HG02885 (cell line): ENCODE measurements around the gene SLC38A10.

ENCODE experiments used
- ATAC-seq: cut with Tn5 transposase; IDR thresholded peaks from one replicate; pipeline ENCODE4 v1.9.1; 2021; ENCODE audit warnings: mild to moderate bottlenecking; ENCODE audit not compliant: unreplicated experiment, poor library complexity

Gene SLC38A10

DNA sequence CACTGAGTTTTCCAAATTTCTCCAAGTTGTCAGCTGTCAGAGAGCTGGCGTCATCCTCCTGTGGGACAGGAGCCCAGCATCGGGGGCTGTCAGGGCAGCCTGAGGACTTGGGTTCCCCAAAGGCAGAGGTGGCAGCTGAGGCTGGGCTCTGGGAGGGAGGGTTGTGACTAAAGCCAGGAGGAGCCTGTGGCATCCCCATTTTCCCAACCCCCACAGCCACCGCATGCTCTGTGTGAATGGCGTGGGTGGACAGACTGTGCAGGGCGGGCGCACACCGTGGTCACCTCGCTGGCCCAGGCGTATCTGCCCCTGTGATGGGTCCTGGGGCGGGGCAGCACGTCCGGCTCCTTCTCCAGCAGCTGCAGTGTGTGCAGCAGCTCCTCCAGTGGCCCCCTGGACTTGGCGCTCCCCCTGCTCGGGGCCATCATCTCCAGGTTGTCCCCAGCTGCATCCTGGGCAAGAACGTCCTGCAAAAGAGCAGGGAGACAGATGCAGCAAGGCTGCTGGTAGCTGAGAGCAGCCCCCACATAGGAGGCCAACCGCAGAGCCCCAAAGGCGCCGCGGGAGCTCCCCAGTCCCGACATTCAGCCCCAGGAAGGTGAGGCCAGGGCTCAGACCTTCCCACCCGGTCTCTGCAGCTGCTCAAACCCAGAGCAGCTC is 97.1 kb downstream of the SLC38A10 start:
- no peak for ATAC-seq

DNA sequence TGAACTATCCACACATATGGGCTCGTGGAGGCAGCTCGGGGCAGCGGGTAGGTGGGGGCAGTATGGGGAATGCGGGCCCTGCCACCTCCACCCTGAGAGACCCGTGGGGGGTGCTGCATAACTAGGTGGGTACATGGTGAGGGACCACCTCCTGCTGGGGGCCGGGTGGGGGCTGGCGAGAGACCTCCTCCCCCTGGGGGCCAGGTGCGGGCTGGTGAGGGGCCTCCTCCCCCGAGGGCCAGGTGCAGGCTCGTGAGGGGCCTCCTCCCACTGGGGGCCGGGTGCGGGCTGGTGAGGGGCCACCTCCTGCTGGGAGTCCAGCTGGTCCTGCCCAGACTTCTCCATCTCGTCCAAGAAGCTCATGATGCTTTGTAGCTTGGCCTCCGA is 97.7 kb downstream of the SLC38A10 start:
- no peak for ATAC-seq

DNA sequence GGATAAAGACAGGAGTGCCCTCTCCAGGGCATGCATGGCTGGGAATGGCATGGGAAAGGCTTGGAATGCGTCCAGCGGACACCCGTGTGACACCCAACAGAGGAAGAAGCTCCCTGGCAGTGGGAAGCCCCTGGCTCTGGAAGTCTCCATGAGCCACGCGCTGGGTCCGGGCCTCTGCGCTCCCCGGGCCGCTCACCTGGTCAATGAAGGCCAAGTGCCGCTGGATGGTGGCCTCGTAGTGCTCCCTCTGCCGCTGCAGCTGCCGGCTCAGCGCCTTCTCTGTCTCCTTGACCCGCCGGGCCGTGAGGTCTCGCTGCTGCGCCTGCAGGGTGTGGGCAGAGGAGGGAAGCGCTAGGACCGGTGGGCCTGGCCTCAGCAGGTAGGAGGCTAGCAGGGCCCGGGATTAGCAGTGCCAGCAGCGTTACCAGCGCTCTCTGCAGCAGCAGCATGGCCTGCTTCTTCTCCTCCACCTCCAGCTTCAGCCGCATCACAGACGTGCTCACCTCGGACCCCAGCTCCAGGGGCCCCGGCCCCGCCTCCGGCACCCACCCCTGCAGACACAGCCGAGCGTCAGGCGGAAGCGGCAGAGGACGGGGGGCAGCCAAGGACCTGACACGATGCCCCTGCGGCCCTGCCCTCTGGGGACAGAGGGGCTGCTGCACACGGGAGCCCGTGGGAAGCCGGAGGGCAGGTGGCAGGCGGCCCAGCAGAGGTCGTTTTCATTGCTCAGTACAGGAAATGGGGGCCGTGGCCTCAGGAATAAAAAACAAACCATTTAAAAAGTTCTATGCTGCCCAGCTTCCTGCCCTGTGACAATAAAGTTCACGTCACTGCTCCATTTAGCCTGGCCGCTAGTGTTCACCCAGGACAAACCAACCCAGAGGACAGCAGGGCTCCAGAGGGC is 98.3 kb downstream of the SLC38A10 start:
- ATAC-seq: no peak

DNA sequence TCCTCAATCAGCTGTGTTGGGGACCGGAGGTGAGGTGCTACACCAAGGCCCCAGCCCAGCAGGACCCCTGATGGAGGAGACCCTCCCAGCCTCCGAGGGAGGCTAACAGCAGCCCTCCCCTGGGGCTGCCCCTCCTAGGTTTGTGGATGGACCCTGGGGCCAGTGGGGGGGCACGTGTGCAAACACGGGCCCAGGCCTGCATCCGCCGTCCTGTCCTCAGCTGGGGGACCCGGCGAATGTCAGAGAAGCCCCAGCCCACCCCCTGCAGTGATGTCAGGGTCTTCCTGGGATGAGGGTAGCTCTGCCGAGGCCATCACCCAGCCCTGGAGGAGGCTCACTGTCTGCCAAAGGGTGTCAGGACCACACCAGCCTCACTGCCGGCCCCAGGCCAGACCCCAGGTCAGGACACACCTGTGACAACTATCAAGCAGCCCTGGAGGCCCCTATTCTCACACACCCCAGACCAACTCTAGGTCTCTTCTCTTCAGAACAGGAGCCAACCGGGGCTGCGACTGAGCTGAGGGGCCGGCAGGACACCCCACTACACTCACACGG is 99.1 kb downstream of the SLC38A10 start:
- ATAC-seq: no peak
